CD4-positive, alpha-beta T cell treated with Interleukin-21 for 1 hour (primary cell): ENCODE data around the gene SLC6A18.
"Not testable (repeated sequence)": the region's sequence is repeated elsewhere in the genome, so short reads cannot be mapped to it uniquely, and the experiment has no call there.

Experiments
- DNase-seq: peaks from one replicate; pipeline ENCODE4 v3.0.0-alpha.2; 2020

SLC6A18 gene

GRCh38 chr5:1218351-1219080, 6.7 kb upstream of the SLC6A18 start:
- no peak for DNase-seq

- DNase-seq = no peak
These were observed 5.9 kb upstream of the SLC6A18 start for GRCh38 chr5:1219098-1219767.

- no peak for DNase-seq
These were observed 5.4 kb upstream of the SLC6A18 start for GRCh38 chr5:1219768-1220100.

- no peak for DNase-seq
These were observed 4.8 kb upstream of the SLC6A18 start for GRCh38 chr5:1220351-1220750.

GRCh38 chr5:1220831-1221230, 4.3 kb upstream of the SLC6A18 start:
- DNase-seq = no peak

GRCh38 chr5:1221721-1222120, 3.5 kb upstream of the SLC6A18 start:
- no peak for DNase-seq

- no peak for DNase-seq
These were observed 3.0 kb upstream of the SLC6A18 start for GRCh38 chr5:1222147-1222546.

GRCh38 chr5:1222621-1223277, 2.4 kb upstream of the SLC6A18 start:
- no peak for DNase-seq

GRCh38 chr5:1223278-1223670, 1.9 kb upstream of the SLC6A18 start:
- DNase-seq = no peak

- no peak for DNase-seq
These were observed 550 bp upstream of the SLC6A18 start for GRCh38 chr5:1224631-1225030.

GRCh38 chr5:1226231-1226630, 1.1 kb downstream of the SLC6A18 start:
- DNase-seq = no peak

GRCh38 chr5:1226839-1227581, 1.8 kb downstream of the SLC6A18 start:
- no peak for DNase-seq

GRCh38 chr5:1227667-1228066, 2.5 kb downstream of the SLC6A18 start:
- DNase-seq = no peak

- no peak for DNase-seq
These were observed 2.9 kb downstream of the SLC6A18 start for GRCh38 chr5:1228120-1228519.

- not testable (repeated sequence) for DNase-seq
These were observed 3.8 kb downstream of the SLC6A18 start for GRCh38 chr5:1229023-1229422.

GRCh38 chr5:1229822-1230221, 4.6 kb downstream of the SLC6A18 start:
- no peak for DNase-seq

GRCh38 chr5:1230551-1230950, 5.4 kb downstream of the SLC6A18 start:
- DNase-seq = no peak

- no peak for DNase-seq
These were observed 6.2 kb downstream of the SLC6A18 start for GRCh38 chr5:1231354-1231905.

- DNase-seq = no peak
These were observed 7.6 kb downstream of the SLC6A18 start for GRCh38 chr5:1232780-1233179.

GRCh38 chr5:1235379-1235778, 10.2 kb downstream of the SLC6A18 start:
- no peak for DNase-seq

- DNase-seq = no peak
These were observed 10.7 kb downstream of the SLC6A18 start for GRCh38 chr5:1235838-1236237.

GRCh38 chr5:1239505-1240251, 14.5 kb downstream of the SLC6A18 start:
- no peak for DNase-seq
